Parathyroid adenoma (tissue), 2 donors: ENCODE results near the gene GSDME.

Experiments
- H2AFZ ChIP-seq: fragments of 300-600 bp; sonication (generic); one replicate; pipeline ENCODE4 v1.7.0; 2017; ENCODE audit warnings: antibody characterized with exemption, mild to moderate bottlenecking
- H3K27ac ChIP-seq: fragments of 300-600 bp; sonication (generic); one replicate; pipeline ENCODE4 v1.7.0; 2017
- H3K27me3 ChIP-seq: fragments of 300-600 bp; sonication (generic); one replicate; pipeline ENCODE4 v1.7.0; 2017; ENCODE audit warnings: low read length; ENCODE audit not compliant: control insufficient read depth, insufficient read depth
- H3K36me3 ChIP-seq: fragments of 300-600 bp; sonication (generic); one replicate; pipeline ENCODE4 v1.7.0; 2017; ENCODE audit warnings: low read length; ENCODE audit not compliant: control insufficient read depth, insufficient read depth
- H3K4me1 ChIP-seq: fragments of 300-600 bp; sonication (generic); one replicate; pipeline ENCODE4 v1.7.0; 2017; ENCODE audit warnings: control low read depth
- H3K4me2 ChIP-seq: fragments of 300-600 bp; sonication (generic); one replicate; pipeline ENCODE4 v1.7.0; 2017; ENCODE audit warnings: low read length
- H3K4me3 ChIP-seq: fragments of 300-600 bp; sonication (generic); one replicate; pipeline ENCODE4 v1.7.0; 2017; ENCODE audit warnings: low read depth, low read length
- H3K79me2 ChIP-seq: fragments of 300-600 bp; sonication (generic); one replicate; pipeline ENCODE4 v1.7.0; 2017; ENCODE audit warnings: control low read depth
- H3K9ac ChIP-seq: fragments of 300-600 bp; sonication (generic); one replicate; pipeline ENCODE4 v1.7.0; 2017; ENCODE audit warnings: mild to moderate bottlenecking
- H3K9me3 ChIP-seq: fragments of 300-600 bp; sonication (generic); one replicate; pipeline ENCODE4 v1.7.0; 2017; ENCODE audit warnings: low read length; ENCODE audit not compliant: control insufficient read depth
- CTCF ChIP-seq: fragments of 300-600 bp; sonication (generic); IDR thresholded peaks from one replicate; pipeline ENCODE4 v1.7.0; 2017; ENCODE audit warnings: antibody characterized with exemption, mild to moderate bottlenecking
- donor health status: primary hyperparathyroidism.

Gene GSDME

GRCh38 chr7:24717247-24717622 is 40.0 kb downstream of the GSDME start:
- Histone ChIP-seq H3K4me1 (no peaks in the 10 kb centered on the region), H3K79me2 (no peaks in the 10 kb centered on the region), H2AFZ (no peak overlapping the region), H3K27ac (no peak overlapping the region), H3K4me3 (no peak overlapping the region), H3K27me3 (no peaks in the 10 kb centered on the region), H3K9me3 (no peaks in the 10 kb centered on the region), H3K4me2 (no peak overlapping the region), H3K9ac (no peak overlapping the region), H3K36me3 (no peaks in the 10 kb centered on the region)
- no peak for TF ChIP-seq CTCF

GRCh38 chr7:24716480-24717246 is 40.6 kb downstream of the GSDME start:
- TF ChIP-seq CTCF: no peak
- no peaks in the 10 kb centered on the region for H3K36me3 ChIP-seq

GRCh38 chr7:24715661-24716479 is 41.4 kb downstream of the GSDME start:
- no peaks in the 10 kb centered on the region for H3K79me2 ChIP-seq
- no peak overlapping the region for H3K27ac ChIP-seq
- no peak overlapping the region for H3K9ac ChIP-seq
- H2AFZ ChIP-seq: no peak overlapping the region
- no peaks in the 10 kb centered on the region for H3K27me3 ChIP-seq
- H3K4me1 ChIP-seq: no peaks in the 10 kb centered on the region
- no peaks in the 10 kb centered on the region for H3K36me3 ChIP-seq
- no peak for TF ChIP-seq CTCF
- no peak overlapping the region for H3K4me3 ChIP-seq
- H3K9me3 ChIP-seq: no peaks in the 10 kb centered on the region
- H3K4me2 ChIP-seq: no peak overlapping the region

More at GRCh38 chr7:24716480-24717246, 40.6 kb downstream of the GSDME start:
- Histone ChIP-seq H3K27ac (no peak overlapping the region), H3K4me3 (no peak overlapping the region), H3K79me2 (no peaks in the 10 kb centered on the region), H3K4me2 (no peak overlapping the region), H3K4me1 (no peaks in the 10 kb centered on the region), H3K9ac (no peak overlapping the region), H3K27me3 (no peaks in the 10 kb centered on the region), H2AFZ (no peak overlapping the region), H3K9me3 (no peaks in the 10 kb centered on the region)

- Histone ChIP-seq H3K36me3 (no peaks in the 10 kb centered on the region), H3K4me1 (no peaks in the 10 kb centered on the region), H3K9ac (no peak overlapping the region), H3K9me3 (no peaks in the 10 kb centered on the region), H3K4me3 (no peak overlapping the region), H3K4me2 (no peak overlapping the region), H3K27me3 (no peaks in the 10 kb centered on the region), H3K79me2 (no peaks in the 10 kb centered on the region), H2AFZ (no peak overlapping the region), H3K27ac (no peak overlapping the region)
- no peak for TF ChIP-seq CTCF
Observed at GRCh38 chr7:24715171-24715570, 42.1 kb downstream of the GSDME start.
